Measurements from ENCODE around the gene USP49. TPM values are rescaled to one million over a fixed set of nuclear protein-coding genes. Genes with fewer than 3 reads are reported as not detected.

Gene USP49
- total RNA-seq, 2 experiments from 2014 or later = 5.8 to 6.0 TPM

DNA sequence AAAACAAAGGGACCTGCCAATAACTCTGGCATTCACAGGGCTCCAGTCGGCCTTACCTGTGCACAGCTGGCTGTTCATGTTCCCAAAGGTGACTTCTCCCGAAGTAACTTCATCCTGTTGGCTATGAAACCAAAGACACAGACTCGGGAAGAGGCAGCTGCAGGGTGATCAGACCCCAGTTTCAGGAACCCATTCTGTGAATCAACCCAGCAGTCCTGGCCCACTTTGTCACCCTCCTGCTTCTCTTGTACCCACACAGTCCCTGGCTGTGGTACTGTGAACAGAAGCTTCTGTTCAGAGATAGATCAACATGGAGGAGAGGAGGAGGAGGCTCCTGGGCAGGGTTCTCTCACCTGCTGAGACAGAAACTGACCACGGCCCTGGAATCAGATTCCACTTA, 139.3 kb downstream of the USP49 start:
- CTCF ChIA-PET = interaction anchor here (0.5 kb wide), 1 partner anchor 19 kb away, joined by 3 read pairs; no protein-coding TSS in a partner anchor

DNA sequence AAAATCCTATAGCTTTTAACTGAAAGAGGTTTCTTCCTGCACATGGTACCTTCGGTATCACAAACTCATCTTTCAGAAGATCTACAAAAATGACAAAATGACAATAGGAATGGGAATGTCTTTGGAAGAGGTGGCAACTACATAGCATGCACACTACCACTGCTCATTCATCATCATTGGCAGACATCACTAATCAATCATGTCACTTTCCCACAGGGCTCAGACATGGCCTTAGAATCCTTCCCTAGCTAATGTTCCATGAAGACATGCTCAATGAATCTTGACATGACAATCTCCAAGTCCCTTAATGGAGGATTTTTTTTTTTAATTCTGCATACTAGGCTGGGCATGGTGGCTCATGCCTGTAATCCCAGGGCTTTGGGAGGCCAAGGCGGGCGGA, 144.8 kb downstream of the USP49 start:
- ChIA-PET POLR2A (no interaction called here), CTCF (interaction anchor here (0.8 to 1.5 kb wide), 3 partner anchors 26 to 69 kb away, joined by 3 to 4 read pairs (median 3); no protein-coding TSS in a partner anchor)

More for the DNA sequence above, 139.3 kb downstream of the USP49 start:
- POLR2A ChIA-PET = no interaction called here

GRCh38 chr6:41748542-41748941, 146.6 kb downstream of the USP49 start:
- POLR2A ChIA-PET = no interaction called here
- CTCF ChIA-PET = no interaction called here

DNA sequence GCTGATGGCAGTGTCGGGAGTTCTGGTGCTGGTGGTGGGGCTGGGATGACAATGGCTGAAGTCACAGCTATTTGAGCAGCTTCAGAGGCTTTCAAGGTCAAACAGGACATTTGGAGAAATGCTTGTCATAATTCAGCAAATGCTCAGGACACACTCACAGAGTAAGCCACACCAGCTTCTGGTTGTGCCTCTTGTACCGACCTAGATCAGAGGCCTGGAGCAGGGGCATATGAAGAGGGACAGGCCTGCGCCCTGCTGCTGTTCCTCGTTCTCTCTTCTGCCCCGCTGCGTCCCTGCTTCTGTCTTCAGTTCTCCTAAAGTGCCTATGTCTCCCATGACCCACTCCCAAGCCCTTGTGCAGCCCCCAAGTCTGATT, 147.1 kb downstream of the USP49 start:
- CTCF ChIA-PET = no interaction called here
- POLR2A ChIA-PET = no interaction called here

DNA sequence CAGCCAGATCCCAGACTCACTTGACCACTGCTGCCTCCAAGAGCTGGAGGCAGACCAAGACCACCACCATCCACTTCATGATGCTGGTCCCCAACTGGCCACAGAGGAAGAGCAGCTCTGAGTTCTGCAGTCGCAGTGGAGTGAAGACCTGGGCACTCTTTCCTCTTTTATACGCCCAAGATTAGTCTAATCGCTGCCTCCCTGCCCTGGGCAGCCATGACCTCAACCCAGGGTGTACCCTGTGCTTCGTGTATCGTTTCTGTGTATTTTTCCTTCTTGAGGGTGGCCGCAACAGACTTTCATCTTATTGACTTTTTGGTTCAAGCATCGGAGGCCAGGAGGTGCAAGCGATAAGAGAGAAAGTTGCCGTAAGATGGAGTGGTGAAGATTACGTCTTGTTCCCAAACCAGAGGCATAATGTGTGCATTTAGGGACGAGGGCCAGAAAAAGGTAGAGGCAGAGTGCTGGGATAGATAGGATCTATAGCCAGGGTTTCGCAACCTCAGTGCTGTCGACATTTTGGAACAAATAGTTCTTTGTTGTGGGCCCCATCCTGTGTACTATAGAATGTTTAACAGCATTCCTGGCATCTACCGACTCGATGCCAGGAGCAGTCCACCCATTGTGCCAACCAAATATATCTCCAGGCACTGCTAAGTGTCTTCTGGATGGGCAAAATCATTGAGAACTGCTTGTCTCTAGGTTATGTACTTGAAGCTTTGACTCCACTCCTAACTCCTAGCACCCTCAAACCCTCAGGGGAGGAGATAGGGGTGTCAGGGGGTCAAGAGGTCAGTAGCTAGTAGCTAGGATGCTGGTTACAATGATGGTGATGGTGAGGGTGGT, 147.7 kb downstream of the USP49 start, which contains the start of gene PGC:
Gene PGC (minus strand): TSS at position 142 of the 846 bp plus-strand sequence. CDS start 63 bp downstream, at position 79.
- POLR2A ChIA-PET = no interaction called here
- CTCF ChIA-PET = no interaction called here

GRCh38 chr6:41746107-41746506, 149.1 kb downstream of the USP49 start:
- ChIA-PET POLR2A (no interaction called here), CTCF (interaction anchor here (0.9 to 1.2 kb wide), 2 partner anchors 10 to 40 kb away, joined by 3 read pairs; no protein-coding TSS in a partner anchor)

GRCh38 chr6:41744236-41744787, 150.9 kb downstream of the USP49 start:
- ChIA-PET POLR2A (no interaction called here), CTCF (no interaction called here)

DNA sequence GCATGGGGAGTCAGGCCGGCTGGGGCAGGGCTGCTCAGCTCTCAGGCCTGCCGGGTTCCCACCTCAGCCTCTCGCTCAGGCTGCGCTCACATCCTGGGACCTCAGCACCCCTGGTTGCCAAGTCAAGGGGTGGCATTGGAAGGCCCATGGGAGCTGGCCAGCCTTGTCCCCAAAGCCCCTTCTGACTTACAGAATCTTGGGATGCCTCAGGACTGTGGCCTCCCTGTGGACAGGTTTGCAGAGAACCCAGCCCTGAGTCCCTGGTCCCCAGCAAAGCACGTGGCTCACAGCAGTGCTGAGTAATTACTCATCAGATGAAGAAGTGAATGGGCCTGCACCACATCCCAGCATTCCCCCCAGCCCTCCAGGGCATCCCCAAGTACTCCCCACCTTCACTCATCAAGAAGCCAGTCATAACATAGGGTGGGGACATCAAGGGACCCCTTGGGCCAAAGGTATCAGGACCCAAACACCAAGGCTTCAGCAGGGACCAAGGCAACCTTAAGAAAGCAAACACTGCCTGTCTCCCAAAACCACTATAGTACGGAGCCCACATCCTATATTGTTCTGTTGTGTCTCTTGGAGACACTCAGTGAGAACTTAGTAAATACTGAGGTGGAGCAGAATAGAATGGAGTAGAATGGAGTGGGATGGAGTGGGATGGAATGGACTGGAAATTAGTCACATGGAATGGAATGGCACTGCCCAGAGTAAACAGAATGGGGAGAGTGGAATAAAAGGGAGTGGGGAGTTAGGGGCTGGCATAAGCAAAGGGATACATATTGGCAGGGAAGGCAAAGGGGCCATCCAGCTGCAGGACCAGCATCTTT, 151.6 kb downstream of the USP49 start:
- ChIA-PET CTCF (no interaction called here), POLR2A (no interaction called here)

- ChIA-PET POLR2A (no interaction called here), CTCF (no interaction called here)
Measured at GRCh38 chr6:41741625-41742490, 153.3 kb downstream of the USP49 start.

DNA sequence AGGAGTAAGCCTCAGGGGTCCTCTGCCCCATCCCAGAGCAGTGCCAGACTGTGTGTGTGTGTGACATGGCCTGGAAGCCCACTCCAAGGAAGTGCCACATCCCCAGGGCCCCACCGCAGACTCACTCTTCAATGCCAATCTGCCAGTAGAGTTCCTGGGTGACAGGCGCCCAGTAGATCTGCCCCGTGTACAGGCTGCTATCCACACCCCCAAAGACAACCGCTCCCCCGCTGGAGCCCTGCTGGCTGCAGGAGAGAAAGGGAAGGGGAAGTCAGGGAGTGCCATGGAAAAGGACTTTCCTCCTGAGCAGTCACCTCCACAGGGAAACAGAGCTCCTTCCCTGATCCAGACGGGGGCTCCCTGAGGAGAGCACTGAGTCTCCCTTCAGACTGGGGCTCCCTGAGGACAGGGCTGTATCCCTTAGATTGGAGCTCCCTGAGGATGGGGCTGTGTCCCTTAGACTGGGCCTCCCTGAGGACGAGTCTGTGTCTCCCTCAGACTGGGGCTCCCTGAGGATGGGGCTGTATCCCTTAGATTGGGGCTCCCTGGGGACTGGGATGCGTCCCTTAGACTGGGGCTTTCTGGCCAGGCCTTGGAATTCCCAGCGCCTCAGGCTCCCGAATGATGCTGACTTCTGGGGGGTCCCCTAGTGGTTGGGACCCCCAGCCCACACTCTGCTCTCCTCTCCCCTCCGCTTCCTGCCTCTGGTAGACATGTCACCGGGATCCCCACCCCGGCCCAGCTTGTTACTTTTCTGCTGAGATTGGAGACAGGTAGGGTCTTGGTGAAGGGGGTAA, 154.6 kb downstream of the USP49 start:
- POLR2A ChIA-PET = no interaction called here
- CTCF ChIA-PET = no interaction called here

Other genes with a start within 250 kb of the USP49 start
- 10 to 100 TPM; 11.7 to 14.0 TPM for gene TFEB, start 159.8 kb downstream of the USP49 start, total RNA-seq
- not detected for gene PGC, start 148.0 kb downstream of the USP49 start, total RNA-seq
- gene FRS3, start 115.5 kb downstream of the USP49 start, total RNA-seq = 1 to 10 TPM; 3.8 to 4.0 TPM
- not detected for gene PRICKLE4, start 114.6 kb downstream of the USP49 start, total RNA-seq
- gene TOMM6, start 107.7 kb downstream of the USP49 start, total RNA-seq = 100 to 1,000 TPM; 416 to 419 TPM
- 10 to 100 TPM; 17.5 to 22.1 TPM for gene MED20, start 25.8 kb upstream of the USP49 start, total RNA-seq
- gene BYSL, start 26.1 kb upstream of the USP49 start, total RNA-seq = 10 to 100 TPM; 83.7 to 85.2 TPM
- 100 to 1,000 TPM; 356 to 367 TPM for gene CCND3, start 46.4 kb upstream of the USP49 start, total RNA-seq
- 10 to 100 TPM; 42.9 to 45.7 TPM for gene TAF8, start 155.1 kb upstream of the USP49 start, total RNA-seq
- under 1 TPM; 0.21 to 0.23 TPM for gene C6orf132, start 247.2 kb upstream of the USP49 start, total RNA-seq